CD4-positive, alpha-beta T cell treated with Interleukin-10 for 1 hour (primary cell): ENCODE results near the gene ACYP1.
A peak's percentile ranks its signal among the peaks of the same experiment; 100 is the strongest.

ENCODE experiments used
- DNase-seq: peaks from one replicate; pipeline ENCODE4 v3.0.0-alpha.2; 2020

Gene ACYP1

GRCh38 chr14:75063491-75064204, at the start of gene ACYP1:
Gene ACYP1 (minus strand): TSS chr14:75064024. CDS start chr14:75063553, 471 bp downstream.
- peak; percentile 92 for DNase-seq

- no peak for DNase-seq
Observed at GRCh38 chr14:75109877-75110276, 46.1 kb upstream of the ACYP1 start.

GRCh38 chr14:75107186-75107585, 43.4 kb upstream of the ACYP1 start:
- DNase-seq: no peak

- no peak for DNase-seq
Observed at GRCh38 chr14:75101491-75101890, 37.7 kb upstream of the ACYP1 start.

- DNase-seq: no peak
Observed at GRCh38 chr14:75098682-75099081, 34.9 kb upstream of the ACYP1 start.

- no peak for DNase-seq
Observed at GRCh38 chr14:75098212-75098611, 34.4 kb upstream of the ACYP1 start.

GRCh38 chr14:75096959-75097358, 33.1 kb upstream of the ACYP1 start:
- no peak for DNase-seq

GRCh38 chr14:75095690-75096089, 31.9 kb upstream of the ACYP1 start:
- no peak for DNase-seq

GRCh38 chr14:75094896-75095295, 31.1 kb upstream of the ACYP1 start:
- no peak for DNase-seq

- no peak for DNase-seq
Observed at GRCh38 chr14:75092698-75093097, 28.9 kb upstream of the ACYP1 start.

- DNase-seq: no peak
Observed at GRCh38 chr14:75091251-75091650, 27.4 kb upstream of the ACYP1 start.

GRCh38 chr14:75090353-75090752, 26.5 kb upstream of the ACYP1 start:
- no peak for DNase-seq

- peak; percentile 68 for DNase-seq
Observed at GRCh38 chr14:75088566-75089373, 24.9 kb upstream of the ACYP1 start.

- no peak for DNase-seq
Observed at GRCh38 chr14:75088153-75088552, 24.3 kb upstream of the ACYP1 start.

- DNase-seq: no peak
Observed at GRCh38 chr14:75084513-75084912, 20.7 kb upstream of the ACYP1 start.

- DNase-seq: no peak
Observed at GRCh38 chr14:75083271-75083670, 19.4 kb upstream of the ACYP1 start.

GRCh38 chr14:75081660-75082229, 17.9 kb upstream of the ACYP1 start:
- DNase-seq: no peak

- no peak for DNase-seq
Observed at GRCh38 chr14:75079521-75079920, 15.7 kb upstream of the ACYP1 start.

- DNase-seq: no peak
Observed at GRCh38 chr14:75077794-75078193, 14.0 kb upstream of the ACYP1 start.

- no peak for DNase-seq
Observed at GRCh38 chr14:75070383-75070782, 6.6 kb upstream of the ACYP1 start.

GRCh38 chr14:75069811-75070145, 6.0 kb upstream of the ACYP1 start:
- no peak for DNase-seq

GRCh38 chr14:75069121-75069810, 5.4 kb upstream of the ACYP1 start, which contains the start of gene ZC2HC1C:
Gene ZC2HC1C (plus strand): TSS chr14:75069641. CDS start chr14:75070574, 933 bp downstream.
- peak; percentile 70 for DNase-seq
